Measurements from ENCODE around the gene GAB2. TPM values are rescaled to one million over a fixed set of nuclear protein-coding genes. Genes with fewer than 3 reads are reported as not detected.

The GAB2 gene
- total and polyA plus RNA-seq, 12 donors: 2.4 to 22.4 (median 16.2) TPM

- Histone ChIP-seq H3K27ac (no peak overlapping the region), H3K9me3 (replicated peaks in 1 of 3) (no peaks in the 10 kb centered on the region), H3K4me3 (no peak overlapping the region), H3K27me3 (no peaks in the 10 kb centered on the region), H3K4me1 (replicated peaks in 1 of 2) (no peaks in the 10 kb centered on the region), H3K36me3 (replicated peaks in 1 of 2) (no peaks in the 10 kb centered on the region)
- WGBS, 4 donors: 70 to 92% (median 84%) methylated on average over 4 of the region's 4 CpGs
- peak in 3 of 7 donors; percentile 23 to 37 (median 32) for DNase-seq
- TF ChIP-seq CTCF (IDR thresholded peaks at IDR 0.05): peak in 5 of 6 experiments; percentile 37 to 64 (median 43)
- no peak for TF ChIP-seq POLR2A (IDR thresholded peaks at IDR 0.05)
- intact Hi-C loops (cut with DNase I): no loop called here
These were observed 14.5 kb upstream of the GAB2 start for GRCh38 chr11:78432058-78432515.

GRCh38 chr11:78429660-78430059, 12.0 kb upstream of the GAB2 start:
- Histone ChIP-seq H3K27ac (no peak overlapping the region), H3K36me3 (replicated peaks in 1 of 2) (no peaks in the 10 kb centered on the region), H3K27me3 (no peaks in the 10 kb centered on the region), H3K9me3 (replicated peaks in 1 of 3) (no peaks in the 10 kb centered on the region), H3K4me1 (replicated peaks in 1 of 2) (peaks cover 0 to 12% of the 10 kb centered on the region in 2 donors), H3K4me3 (no peak overlapping the region)
- TF ChIP-seq POLR2A (IDR thresholded peaks at IDR 0.05): no peak
- no peak for TF ChIP-seq CTCF (IDR thresholded peaks at IDR 0.05)
- WGBS, 4 donors: 65 to 80% (median 78%) methylated on average over 4 of the region's 4 CpGs
- DNase-seq: no peak
- intact Hi-C loops (cut with DNase I): loop anchor here in 1 of 2 donors (10.0 kb wide), 1 partner anchor 185 kb away; no protein-coding TSS in a partner anchor

- TF ChIP-seq POLR2A (IDR thresholded peaks at IDR 0.05) (no peak), CTCF (IDR thresholded peaks at IDR 0.05) (no peak)
- Histone ChIP-seq H3K36me3 (replicated peaks in 1 of 2) (no peaks in the 10 kb centered on the region), H3K4me1 (replicated peaks in 1 of 2) (peaks cover 0 to 13% of the 10 kb centered on the region in 2 donors), H3K4me3 (no peak overlapping the region), H3K27me3 (no peaks in the 10 kb centered on the region), H3K27ac (no peak overlapping the region), H3K9me3 (replicated peaks in 1 of 3) (no peaks in the 10 kb centered on the region)
- DNase-seq: no peak
- intact Hi-C loops (cut with DNase I): loop anchor here in 1 of 2 donors (10.0 kb wide), 1 partner anchor 184 kb away; no protein-coding TSS in a partner anchor
These were observed 11.6 kb upstream of the GAB2 start for GRCh38 chr11:78429209-78429608.

DNA sequence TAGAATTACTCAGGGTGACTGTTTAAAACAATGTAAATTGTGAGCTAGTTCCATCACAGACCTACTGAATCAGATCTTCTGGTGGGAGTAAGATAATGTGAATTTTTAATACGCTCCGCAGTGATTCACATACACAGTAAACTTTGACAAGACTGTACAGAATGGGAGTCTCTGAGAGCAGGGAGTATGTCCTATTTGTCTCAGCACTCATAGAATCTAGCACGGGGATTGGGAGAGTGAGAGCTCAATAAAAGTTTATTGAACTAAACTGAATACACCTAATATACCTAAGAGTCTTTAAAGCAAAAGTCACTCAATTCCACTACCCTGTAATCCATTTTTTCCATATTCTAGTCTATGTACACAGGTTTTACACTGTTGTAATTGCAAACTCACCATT, 11.2 kb upstream of the GAB2 start:
- WGBS, 4 donors: 92 to 100% (median 95%) methylated on average over 3 of the region's 3 CpGs
- Histone ChIP-seq H3K36me3 (replicated peaks in 1 of 2) (no peaks in the 10 kb centered on the region), H3K27ac (no peak overlapping the region), H3K9me3 (replicated peaks in 1 of 3) (no peaks in the 10 kb centered on the region), H3K27me3 (no peaks in the 10 kb centered on the region), H3K4me1 (replicated peaks in 1 of 2) (peaks cover 0 to 13% of the 10 kb centered on the region in 2 donors), H3K4me3 (no peak overlapping the region)
- no peak for DNase-seq
- TF ChIP-seq POLR2A (IDR thresholded peaks at IDR 0.05): no peak
- TF ChIP-seq CTCF (IDR thresholded peaks at IDR 0.05): no peak
- intact Hi-C loops (cut with DNase I): loop anchor here in 1 of 2 donors (10.0 kb wide), 1 partner anchor 184 kb away; no protein-coding TSS in a partner anchor

Data from adrenal gland (tissue), 12 donors.